Psoas muscle (tissue), 8 donors: ENCODE measurements around the gene FSTL1. TPM values are rescaled to one million over a fixed set of nuclear protein-coding genes. Genes with fewer than 3 reads are reported as not detected.

Source experiments
- ATAC-seq, 4 donors: fragments of 200-7000 bp; cut with Tn5 transposase; one replicate each; pipeline ENCODE4 v1.9.1; 2020; ENCODE audit warnings: moderate library complexity in 3 of 4, mild to moderate bottlenecking in 2 of 4
- DNase-seq, 2 donors: peaks; one replicate each; pipeline ENCODE4 v3.0.0-alpha.2; 2020
- H3K27ac ChIP-seq: fragments of 200-600 bp; one replicate; pipeline ENCODE4 v1.8.0; 2022
- H3K27me3 ChIP-seq, 3 donors: fragments of 200-600 bp in 1 of 3; one replicate each; pipeline versions ENCODE4 v1.6.1 to v1.8.0; 2013 to 2022; ENCODE audit warnings: low read length in 2 of 3, mild to moderate bottlenecking in 2 of 3, moderate library complexity in 1 of 3; ENCODE audit not compliant: insufficient read depth in 3 of 3
- H3K36me3 ChIP-seq, 2 donors: fragments of 200-600 bp in 1 of 2; one replicate each; pipeline versions ENCODE4 v1.6.1 to v1.8.0; 2013 to 2022; ENCODE audit warnings: low read depth in 1 of 2, mild to moderate bottlenecking in 1 of 2, moderate library complexity in 1 of 2; ENCODE audit not compliant: insufficient read depth in 1 of 2
- H3K4me1 ChIP-seq: fragments of 200-600 bp; one replicate; pipeline ENCODE4 v1.8.0; 2022
- H3K4me3 ChIP-seq: fragments of 200-600 bp; one replicate; pipeline ENCODE4 v1.8.0; 2022; ENCODE audit warnings: mild to moderate bottlenecking
- H3K9me3 ChIP-seq: fragments of 200-600 bp; one replicate; pipeline ENCODE4 v1.8.0; 2022
- CTCF ChIP-seq: fragments of 200-600 bp; IDR thresholded peaks from one replicate; pipeline ENCODE4 v1.8.0; 2022; ENCODE audit warnings: antibody characterized with exemption
- WGBS, 3 donors: extraction: QIAGEN DNeasy Blood & Tissue Kit; methylation state at CpG; one replicate each; pipeline versions ENCODE4 v1.1.6 to v1.1.7; 2013; 5-methylcytosine and 5-hydroxymethylcytosine counted together
- intact Hi-C, 2 donors: fragments of 100-400 bp; cut with DNase I; formaldehyde crosslinking; loops; one replicate each; pipeline versions ENCODE4 v1.11.0 to v1.14.2; 2022
- polyA plus RNA-seq, 3 donors: library from polyadenylated mRNA; stranded (reverse); fragments of 200-250 nt; gene quantifications; one replicate each; pipeline ENCODE4 v1.2.3, GENCODE V29; 2013
- total RNA-seq, 4 donors: library from RNA; stranded (reverse); fragmentation: NEBNext Ultra II Directional in 2 of 4; extraction: Animal tissue kit (Norgen Biotek cat#: 25700) in 2 of 4; gene quantifications; one replicate each; pipeline versions ENCODE4 v1.2.1 to v1.2.4, GENCODE V29; 2021 to 2023
- donor health status: healthy with polysubstance abuse.
- donor health status: DM: no; HTN: no; CAD: no; lungs with moderate emphysema.
- donor health status: Bipolar disorder and iron deficiency.
- donor health status: healthy.
- donor health status: DM: yes; HTN: yes; CAD: no.
- donor health status: DM: no; HTN: no; CAD: no.
- donor health status: DM: no; HTN: no; CAD: no.
- donor health status: DM: yes; HTN: yes; CAD: no.

Gene FSTL1
- total and polyA plus RNA-seq, 7 donors, result 11.9 to 62.6 (median 43.9) TPM

GRCh38 chr3:120461416-120461815 lies 10.6 kb upstream of the FSTL1 start:
- no peaks in the 10 kb centered on the region for H3K36me3 ChIP-seq
- peaks cover 0 to 2% (median 0%) of the 10 kb centered on the region in 3 donors for H3K27me3 ChIP-seq
- H3K4me3 ChIP-seq, result no peak overlapping the region
- no peak overlapping the region for H3K27ac ChIP-seq
- no peaks in the 10 kb centered on the region for H3K9me3 ChIP-seq
- TF ChIP-seq CTCF, result no peak
- H3K4me1 ChIP-seq, result no peaks in the 10 kb centered on the region
- intact Hi-C loops, result no loop called here
- DNase-seq, result no peak
- 71 to 91% (median 86%) methylated on average over 3 of the region's 3 CpGs for WGBS, 3 donors
- ATAC-seq, result no peak

GRCh38 chr3:120460862-120461261 lies 10.1 kb upstream of the FSTL1 start:
- no peak overlapping the region for H3K4me3 ChIP-seq
- no peak overlapping the region for H3K27ac ChIP-seq
- no peak for TF ChIP-seq CTCF
- DNase-seq, result no peak
- no peaks in the 10 kb centered on the region for H3K36me3 ChIP-seq
- H3K9me3 ChIP-seq, result no peaks in the 10 kb centered on the region
- no peaks in the 10 kb centered on the region for H3K4me1 ChIP-seq
- intact Hi-C loops, result no loop called here
- 67 to 79% (median 67%) methylated on average over 9 of the region's 9 CpGs for WGBS, 3 donors
- H3K27me3 ChIP-seq, result peaks cover 0 to 2% (median 0%) of the 10 kb centered on the region in 3 donors
- no peak for ATAC-seq

GRCh38 chr3:120460181-120460790 lies 9.5 kb upstream of the FSTL1 start:
- Histone ChIP-seq H3K36me3 (no peaks in the 10 kb centered on the region), H3K27ac (no peak overlapping the region), H3K4me1 (no peaks in the 10 kb centered on the region), H3K27me3 (peaks cover 0 to 2% (median 0%) of the 10 kb centered on the region in 3 donors), H3K9me3 (no peaks in the 10 kb centered on the region), H3K4me3 (no peak overlapping the region)
- ATAC-seq (no peak), DNase-seq (no peak)
- WGBS, 3 donors, result 25 to 34% (median 28%) methylated on average over 5 of the region's 5 CpGs
- TF ChIP-seq CTCF, result no peak
- intact Hi-C loops, result no loop called here

- no peak overlapping the region for H3K27ac ChIP-seq
- intact Hi-C loops, result no loop called here
- DNase-seq (no peak), ATAC-seq (no peak)
- no peaks in the 10 kb centered on the region for H3K9me3 ChIP-seq
- H3K4me1 ChIP-seq, result no peaks in the 10 kb centered on the region
- no peak overlapping the region for H3K4me3 ChIP-seq
- H3K27me3 ChIP-seq, result peaks cover 0 to 2% (median 0%) of the 10 kb centered on the region in 3 donors
- 79 to 88% (median 85%) methylated on average over 3 of the region's 3 CpGs for WGBS, 3 donors
- H3K36me3 ChIP-seq, result no peaks in the 10 kb centered on the region
- TF ChIP-seq CTCF, result no peak
Measured at GRCh38 chr3:120459196-120459595, 8.4 kb upstream of the FSTL1 start.

- intact Hi-C loops, result no loop called here
- Histone ChIP-seq H3K4me1 (no peaks in the 10 kb centered on the region), H3K9me3 (no peaks in the 10 kb centered on the region), H3K27ac (no peak overlapping the region), H3K27me3 (peaks cover 0 to 2% (median 0%) of the 10 kb centered on the region in 3 donors), H3K4me3 (no peak overlapping the region), H3K36me3 (no peaks in the 10 kb centered on the region)
- DNase-seq, result no peak
- no peak for ATAC-seq
- TF ChIP-seq CTCF, result no peak
Measured at GRCh38 chr3:120457827-120458226, 7.0 kb upstream of the FSTL1 start.
